GM19351 (cell line): Measurements from ENCODE around the gene CARD6.
A peak's percentile ranks its signal among the peaks of the same experiment; 100 is the strongest.
"Not testable (repeated sequence)": the region's sequence is repeated elsewhere in the genome, so short reads cannot be mapped to it uniquely, and the experiment has no call there.

Experiments used
- ATAC-seq: cut with Tn5 transposase; IDR thresholded peaks from one replicate; pipeline ENCODE4 v1.9.1; 2021; ENCODE audit warnings: mild to moderate bottlenecking, moderate library complexity; ENCODE audit not compliant: unreplicated experiment

The CARD6 gene

GRCh38 chr5:40869384-40869783, 28.2 kb downstream of the CARD6 start:
- ATAC-seq = no peak

- no peak for ATAC-seq
Observed at GRCh38 chr5:40871177-40871576, 30.0 kb downstream of the CARD6 start.

DNA sequence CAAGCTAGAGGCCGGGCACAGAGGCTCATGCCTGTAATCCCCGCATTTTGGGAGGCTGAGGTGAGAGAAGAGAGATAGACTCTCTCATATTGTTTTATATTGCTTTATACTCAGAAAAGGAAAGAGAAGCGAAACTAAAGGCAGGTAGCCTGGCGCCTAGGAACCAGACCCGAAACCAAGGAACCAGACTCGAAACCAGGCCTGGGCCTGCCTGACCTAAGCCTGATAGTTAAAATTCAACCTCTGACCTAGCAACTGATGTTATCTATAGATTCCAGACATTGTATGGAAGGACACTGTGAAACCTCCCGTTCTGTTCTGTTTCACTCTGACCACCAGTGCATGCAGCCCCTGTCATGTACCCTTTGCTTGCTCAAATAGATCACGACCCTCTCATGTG, 31.1 kb downstream of the CARD6 start:
- ATAC-seq = not testable (repeated sequence)

DNA sequence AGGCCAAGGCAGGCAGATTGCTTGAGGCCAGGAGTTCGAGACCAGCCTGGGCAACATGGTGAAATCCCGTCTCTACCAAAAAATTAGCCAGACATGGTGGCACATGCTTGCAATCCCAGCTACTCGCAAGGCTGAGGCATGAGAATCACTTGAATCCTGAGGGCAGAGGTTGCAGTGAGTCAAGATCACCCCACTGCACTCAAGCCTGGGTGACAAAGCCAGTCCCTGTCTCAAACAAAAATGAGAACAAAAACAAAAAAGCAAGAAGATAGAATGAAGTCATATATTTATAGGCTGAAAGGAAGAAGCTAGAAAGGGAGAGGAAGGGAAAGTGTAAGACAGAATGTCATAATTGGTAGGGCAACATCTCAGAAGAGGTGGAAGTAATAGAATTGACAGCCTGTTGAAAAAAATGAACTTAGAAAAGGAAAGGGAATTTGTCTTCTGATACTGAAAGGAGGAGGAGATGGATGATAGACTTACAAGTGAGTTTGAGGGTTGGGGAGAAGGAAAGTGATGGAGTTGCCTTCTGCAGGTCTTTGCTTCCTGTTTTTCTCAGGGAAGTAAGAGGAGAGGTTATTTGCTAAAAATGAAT, 32.2 kb downstream of the CARD6 start:
- ATAC-seq = no peak

- ATAC-seq = no peak
Observed at GRCh38 chr5:40875958-40876357, 34.8 kb downstream of the CARD6 start.

DNA sequence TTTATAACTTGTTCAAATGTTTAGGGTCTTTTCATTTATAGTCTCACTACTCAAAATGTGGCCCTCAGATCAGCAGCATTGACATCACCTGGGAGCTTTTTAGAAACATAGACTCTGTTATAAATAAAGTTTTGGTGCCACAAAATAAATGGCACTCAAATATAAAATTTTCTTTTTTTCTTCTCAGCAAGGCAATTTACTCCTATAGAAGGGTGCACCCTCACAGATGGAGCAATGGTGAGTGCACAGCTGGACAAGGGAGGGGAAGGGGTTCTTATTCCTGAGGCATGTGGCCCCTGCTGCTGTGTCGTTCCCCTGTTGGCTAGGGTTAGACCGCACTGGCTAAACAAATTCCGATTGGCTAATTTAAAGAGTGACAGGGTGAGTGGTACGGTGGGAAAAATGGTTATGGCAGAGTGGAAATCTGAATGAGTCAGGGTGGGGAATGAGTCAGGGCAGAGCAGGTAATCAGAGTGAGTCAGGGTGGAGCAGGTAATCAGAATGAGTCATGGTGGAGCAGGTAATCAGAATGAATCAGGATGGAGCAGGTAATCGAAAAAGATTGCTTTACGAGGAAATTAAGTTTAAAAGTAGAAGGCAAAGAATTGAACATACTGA, 36.3 kb downstream of the CARD6 start:
- no peak for ATAC-seq

GRCh38 chr5:40879163-40879942, 38.2 kb downstream of the CARD6 start:
- peak; percentile 72 for ATAC-seq

DNA sequence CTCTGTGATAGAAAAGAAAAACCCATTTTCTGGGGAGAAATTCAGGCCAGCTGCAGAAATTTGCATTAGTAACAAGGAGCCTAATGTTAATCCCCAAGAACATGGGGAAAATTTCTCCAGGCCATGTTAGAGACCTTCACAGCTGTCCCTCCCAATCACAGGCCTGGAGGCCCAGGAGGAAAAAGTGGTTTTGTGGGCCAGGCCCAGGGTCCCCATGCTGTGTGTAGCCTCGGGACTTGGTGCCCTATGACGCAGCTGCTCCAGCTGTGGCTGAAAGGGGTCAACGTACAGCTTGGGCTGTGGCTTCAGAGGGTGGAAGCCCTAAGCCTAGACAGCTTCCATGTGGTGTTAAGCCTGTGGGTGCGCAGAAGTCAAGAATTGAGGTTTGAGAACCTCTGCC, 41.1 kb downstream of the CARD6 start:
- no peak for ATAC-seq

DNA sequence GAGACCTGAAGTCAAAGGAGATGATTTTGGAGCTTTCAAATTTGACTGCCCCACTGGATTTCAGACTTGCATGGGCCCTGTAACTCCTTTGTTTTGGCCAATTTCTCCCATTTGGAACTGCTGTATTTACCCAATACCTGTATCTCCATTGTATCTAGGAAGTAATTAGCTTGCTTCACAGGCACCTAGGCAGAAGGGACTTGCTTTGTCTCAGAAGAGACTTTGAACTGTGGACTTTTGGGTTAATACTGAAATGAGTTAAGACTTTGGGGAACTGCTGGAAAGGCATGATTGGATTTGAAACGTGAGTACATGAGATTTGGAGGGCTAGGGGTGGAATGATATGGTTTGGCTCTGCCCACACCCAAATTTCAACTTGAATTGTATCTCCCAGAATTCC, 41.9 kb downstream of the CARD6 start:
- not testable (repeated sequence) for ATAC-seq

- not testable (repeated sequence) for ATAC-seq
Observed at GRCh38 chr5:40895440-40896425, 54.6 kb downstream of the CARD6 start.

DNA sequence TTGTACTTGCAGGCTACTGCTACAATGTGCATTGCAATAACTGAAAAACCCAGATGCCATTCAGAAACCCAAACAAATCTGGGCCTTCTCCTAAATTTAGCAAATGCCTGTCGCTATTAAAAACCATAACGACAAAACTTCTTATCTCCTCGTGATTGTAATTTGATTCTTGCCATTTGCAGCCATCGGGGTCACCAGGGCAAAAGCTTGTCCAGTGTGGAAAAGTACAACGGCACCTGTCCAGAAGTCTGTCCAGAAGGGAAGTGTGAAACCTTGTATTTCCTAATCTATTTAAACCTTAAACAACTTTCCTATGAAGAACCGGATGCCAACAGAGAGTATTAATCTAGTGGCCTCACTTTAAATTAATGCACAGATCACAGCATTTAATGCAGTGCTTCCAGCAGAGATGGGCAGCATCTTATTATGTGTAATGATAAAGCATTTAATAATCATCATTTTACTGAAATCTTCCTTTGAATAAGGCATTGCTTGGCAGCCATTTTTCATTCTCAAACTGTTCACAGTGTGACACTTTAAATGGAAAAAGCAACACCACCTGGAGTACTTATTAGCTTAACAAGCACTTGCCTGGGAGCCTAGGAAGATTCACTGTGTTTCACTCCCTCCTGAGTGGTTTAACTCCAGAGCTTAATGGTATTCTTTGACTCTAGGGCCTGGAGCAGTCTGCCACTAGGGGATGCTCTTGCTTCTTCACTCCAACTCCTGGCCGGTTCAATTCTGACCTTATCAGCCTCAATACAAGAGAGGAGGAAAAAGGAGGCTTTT, 63.2 kb downstream of the CARD6 start:
- peak; percentile 95 for ATAC-seq

GRCh38 chr5:40904994-40905306, 63.8 kb downstream of the CARD6 start:
- ATAC-seq = no peak

DNA sequence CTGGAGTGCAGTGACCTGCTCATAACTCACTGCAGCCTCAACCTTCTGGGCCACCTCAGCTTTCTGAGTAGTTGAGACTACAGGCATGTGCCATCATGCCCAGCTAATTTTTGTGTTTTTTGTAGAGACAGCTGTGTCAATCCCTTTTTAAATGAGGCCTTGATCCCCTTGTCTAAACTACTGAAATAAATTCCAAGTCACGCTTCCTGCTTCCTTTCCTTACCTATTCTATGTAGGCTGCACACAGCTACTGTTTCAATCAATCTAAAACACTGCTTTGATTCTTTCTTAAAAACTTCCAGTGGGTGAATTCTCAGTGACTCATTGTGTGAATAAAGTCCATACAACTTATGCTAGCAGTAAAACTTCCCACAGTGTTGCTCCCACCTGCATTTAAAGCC, 65.2 kb downstream of the CARD6 start:
- no peak for ATAC-seq

- ATAC-seq = no peak
Observed at GRCh38 chr5:40909264-40909663, 68.1 kb downstream of the CARD6 start, which contains the start of gene C7. Gene C7, plus strand, starts transcription at chr5:40909497. Its CDS starts 114 bp downstream, at chr5:40909611.

- ATAC-seq = no peak
Observed at GRCh38 chr5:40909723-40910122, 68.6 kb downstream of the CARD6 start.
